Thyroid gland (tissue), 4 donors: ENCODE data around the gene CCR5.

ENCODE experiments used
- POLR2A ChIP-seq, 2 donors: fragments of 450-650 bp; IDR thresholded peaks; one replicate each; pipeline ENCODE4 v1.6.1; 2017; ENCODE audit warnings: antibody characterized with exemption in 2 of 2, mild to moderate bottlenecking in 2 of 2, moderate library complexity in 1 of 2
- TF ChIP-seq, protein P1 (sequence below), 6 experiments: fragments of 200-600 bp in 3 of 6; fragments of 450-650 bp in 3 of 6; sonication (generic) in 3 of 6; IDR thresholded peaks; one replicate each; pipeline ENCODE4 v1.5.1; 2016 to 2019; ENCODE audit warnings: antibody characterized with exemption in 6 of 6, mild to moderate bottlenecking in 2 of 6, inconsistent platforms in 1 of 6, moderate library complexity in 1 of 6

GRCh38 chr3:46324036-46324435 is 46.7 kb upstream of the CCR5 start:
- TF ChIP-seq, protein P1, sequence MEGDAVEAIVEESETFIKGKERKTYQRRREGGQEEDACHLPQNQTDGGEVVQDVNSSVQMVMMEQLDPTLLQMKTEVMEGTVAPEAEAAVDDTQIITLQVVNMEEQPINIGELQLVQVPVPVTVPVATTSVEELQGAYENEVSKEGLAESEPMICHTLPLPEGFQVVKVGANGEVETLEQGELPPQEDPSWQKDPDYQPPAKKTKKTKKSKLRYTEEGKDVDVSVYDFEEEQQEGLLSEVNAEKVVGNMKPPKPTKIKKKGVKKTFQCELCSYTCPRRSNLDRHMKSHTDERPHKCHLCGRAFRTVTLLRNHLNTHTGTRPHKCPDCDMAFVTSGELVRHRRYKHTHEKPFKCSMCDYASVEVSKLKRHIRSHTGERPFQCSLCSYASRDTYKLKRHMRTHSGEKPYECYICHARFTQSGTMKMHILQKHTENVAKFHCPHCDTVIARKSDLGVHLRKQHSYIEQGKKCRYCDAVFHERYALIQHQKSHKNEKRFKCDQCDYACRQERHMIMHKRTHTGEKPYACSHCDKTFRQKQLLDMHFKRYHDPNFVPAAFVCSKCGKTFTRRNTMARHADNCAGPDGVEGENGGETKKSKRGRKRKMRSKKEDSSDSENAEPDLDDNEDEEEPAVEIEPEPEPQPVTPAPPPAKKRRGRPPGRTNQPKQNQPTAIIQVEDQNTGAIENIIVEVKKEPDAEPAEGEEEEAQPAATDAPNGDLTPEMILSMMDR (IDR thresholded peaks at IDR 0.05) = no peak
- TF ChIP-seq POLR2A (IDR thresholded peaks at IDR 0.05) = no peak
